ENCODE results near the gene HMCN1.

GRCh38 chr1:186191511-186191910 is 457.3 kb downstream of the HMCN1 start:
- TF ChIP-seq CTCF (IDR thresholded peaks at IDR 0.05; ENCODE audit: poor library complexity, severe bottlenecking) (no peak), POLR2AphosphoS5 (IDR thresholded peaks at IDR 0.05) (no peak), RAD21 (conservative IDR thresholded peaks at IDR 0.05) (no peak), EP300 (conservative IDR thresholded peaks at IDR 0.05; ENCODE audit: poor library complexity, severe bottlenecking) (no peak), REST (IDR thresholded peaks at IDR 0.05; ENCODE audit: borderline replicate concordance) (no peak), SMC3 (conservative IDR thresholded peaks at IDR 0.05; ENCODE audit: poor library complexity) (no peak), TAF1 (IDR thresholded peaks at IDR 0.05; ENCODE audit: low read depth) (no peak), EZH2 (IDR thresholded peaks at IDR 0.05; ENCODE audit: borderline replicate concordance, insufficient read depth, low read length, poor library complexity, severe bottlenecking) (no peak)
